Measurements from ENCODE around the gene GMPS.
"Not testable (repeated sequence)": the region's sequence is repeated elsewhere in the genome, so short reads cannot be mapped to it uniquely, and the experiment has no call there.

The GMPS gene

GRCh38 chr3:155872904-155873646 is 2.6 kb downstream of the GMPS start:
- no peak for DNase-seq (ENCODE audit: low read depth)

- DNase-seq (ENCODE audit: low read depth): no peak
These were observed 5.6 kb downstream of the GMPS start for GRCh38 chr3:155876037-155876436.

GRCh38 chr3:155876503-155876902 is 6.1 kb downstream of the GMPS start:
- DNase-seq (ENCODE audit: low read depth): no peak

GRCh38 chr3:155880286-155880685 is 9.8 kb downstream of the GMPS start:
- DNase-seq (ENCODE audit: low read depth): no peak

- DNase-seq (ENCODE audit: low read depth): no peak
These were observed 13.8 kb downstream of the GMPS start for GRCh38 chr3:155884292-155884691.

GRCh38 chr3:155885292-155885691 is 14.8 kb downstream of the GMPS start:
- no peak for DNase-seq (ENCODE audit: low read depth)

- DNase-seq (ENCODE audit: low read depth): not testable (repeated sequence)
These were observed 15.9 kb downstream of the GMPS start for GRCh38 chr3:155886348-155886747.

- DNase-seq (ENCODE audit: low read depth): no peak
These were observed 16.5 kb downstream of the GMPS start for GRCh38 chr3:155886915-155887314.

GRCh38 chr3:155889212-155889611 is 18.8 kb downstream of the GMPS start:
- DNase-seq (ENCODE audit: low read depth): no peak

- no peak for DNase-seq (ENCODE audit: low read depth)
These were observed 19.5 kb downstream of the GMPS start for GRCh38 chr3:155889952-155890351.

GRCh38 chr3:155890671-155891190 is 20.3 kb downstream of the GMPS start:
- no peak for DNase-seq (ENCODE audit: low read depth)

- DNase-seq (ENCODE audit: low read depth): no peak
These were observed 20.9 kb downstream of the GMPS start for GRCh38 chr3:155891321-155891720.

GRCh38 chr3:155895379-155895900 is 25.0 kb downstream of the GMPS start:
- no peak for DNase-seq (ENCODE audit: low read depth)

GRCh38 chr3:155906900-155907299 is 36.5 kb downstream of the GMPS start:
- DNase-seq (ENCODE audit: low read depth): no peak

- no peak for DNase-seq (ENCODE audit: low read depth)
These were observed 37.6 kb downstream of the GMPS start for GRCh38 chr3:155908086-155908485.

GRCh38 chr3:155908605-155909004 is 38.2 kb downstream of the GMPS start:
- DNase-seq (ENCODE audit: low read depth): no peak

GRCh38 chr3:155912090-155912489 is 41.6 kb downstream of the GMPS start:
- DNase-seq (ENCODE audit: low read depth): no peak

GRCh38 chr3:155912579-155913190 is 42.2 kb downstream of the GMPS start:
- DNase-seq (ENCODE audit: low read depth): no peak

GRCh38 chr3:155917781-155918180 is 47.3 kb downstream of the GMPS start:
- no peak for DNase-seq (ENCODE audit: low read depth)

GRCh38 chr3:155919728-155920127 is 49.3 kb downstream of the GMPS start:
- DNase-seq (ENCODE audit: low read depth): no peak

- no peak for DNase-seq (ENCODE audit: low read depth)
These were observed 51.0 kb downstream of the GMPS start for GRCh38 chr3:155921486-155921885.

GRCh38 chr3:155934230-155934629 is 63.8 kb downstream of the GMPS start:
- DNase-seq (ENCODE audit: low read depth): no peak

GRCh38 chr3:155938409-155938808 is 68.0 kb downstream of the GMPS start:
- no peak for DNase-seq (ENCODE audit: low read depth)

Data from CMK (cell line).